Stimulated activated CD8-positive, alpha-beta memory T cell treated with anti-CD3 and anti-CD28 coated beads, Interleukin-12 subunit alpha, Interleukin-12 subunit beta, amount 100 ng/mL, for 24 hours (primary cell): ENCODE results near the gene SPECC1.
"Not testable (repeated sequence)": the region's sequence is repeated elsewhere in the genome, so short reads cannot be mapped to it uniquely, and the experiment has no call there.

Source experiments
- DNase-seq: peaks from one replicate; pipeline ENCODE4 v3.0.0-alpha.2; 2020; ENCODE audit errors: extremely low read depth

Gene SPECC1

GRCh38 chr17:20094777-20095176, 85.6 kb downstream of the SPECC1 start:
- no peak for DNase-seq

- DNase-seq: no peak
Measured at GRCh38 chr17:20095336-20096080, 86.3 kb downstream of the SPECC1 start.

- DNase-seq: no peak
Measured at GRCh38 chr17:20096430-20096829, 87.3 kb downstream of the SPECC1 start.

DNA sequence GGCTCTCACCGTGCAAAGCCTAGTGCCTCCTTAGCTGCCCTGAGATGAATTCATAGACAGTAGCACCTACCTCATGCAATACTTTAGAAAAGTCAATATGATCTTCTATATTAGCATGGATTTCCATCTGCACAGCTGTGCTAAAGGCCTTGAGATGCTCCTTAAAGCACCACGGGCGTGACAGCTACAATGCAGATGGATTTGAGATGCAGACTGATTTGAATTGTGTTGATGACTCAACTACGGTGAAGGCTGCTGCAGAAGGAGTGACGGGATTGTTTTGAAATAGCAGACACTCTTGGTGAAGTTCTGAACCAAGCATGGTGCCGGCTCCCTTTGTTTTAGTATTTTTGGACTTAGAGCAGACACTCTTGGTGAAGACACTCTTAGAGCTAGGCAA, 88.2 kb downstream of the SPECC1 start:
- DNase-seq: no peak

DNA sequence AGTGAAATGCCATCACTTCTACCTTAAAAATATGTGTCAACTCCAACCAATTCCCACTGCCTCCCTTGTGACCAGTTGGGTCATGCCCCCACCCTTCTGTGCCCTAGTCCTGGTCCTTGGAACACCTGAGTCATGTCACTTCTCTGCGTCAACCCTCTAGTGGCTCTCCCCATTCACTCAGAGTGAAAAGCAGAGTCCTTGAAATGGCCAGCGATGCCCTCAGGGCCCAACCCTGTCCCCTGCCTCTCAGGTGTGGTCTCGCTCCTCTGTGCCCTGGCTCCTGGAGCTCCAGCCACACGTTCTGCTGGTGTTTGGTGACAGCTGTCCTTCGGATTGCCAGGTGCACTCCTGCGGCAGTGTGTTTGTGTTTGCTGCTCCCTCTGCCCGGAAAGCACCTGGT, 89.2 kb downstream of the SPECC1 start:
- no peak for DNase-seq

DNA sequence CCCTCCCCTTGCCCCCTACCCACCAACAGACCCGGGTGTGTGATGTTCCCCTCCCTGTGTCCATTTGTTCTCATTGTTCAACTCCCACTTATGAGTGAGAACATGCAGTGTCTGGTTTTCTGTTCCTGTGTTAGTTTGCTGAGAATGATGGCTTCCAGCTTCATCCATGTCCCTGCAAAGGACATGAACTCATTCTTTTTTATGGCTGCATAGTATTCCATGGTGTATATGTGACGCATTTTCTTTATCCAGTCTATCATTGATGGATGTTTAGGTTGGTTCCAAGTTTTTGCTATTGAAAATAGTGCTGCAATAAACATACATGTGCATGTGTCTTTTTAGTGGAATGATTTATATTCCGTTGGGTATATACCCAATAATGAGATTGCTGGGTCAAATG, 91.6 kb downstream of the SPECC1 start:
- DNase-seq: not testable (repeated sequence)

GRCh38 chr17:20103454-20104446, 94.6 kb downstream of the SPECC1 start:
- DNase-seq: no peak

DNA sequence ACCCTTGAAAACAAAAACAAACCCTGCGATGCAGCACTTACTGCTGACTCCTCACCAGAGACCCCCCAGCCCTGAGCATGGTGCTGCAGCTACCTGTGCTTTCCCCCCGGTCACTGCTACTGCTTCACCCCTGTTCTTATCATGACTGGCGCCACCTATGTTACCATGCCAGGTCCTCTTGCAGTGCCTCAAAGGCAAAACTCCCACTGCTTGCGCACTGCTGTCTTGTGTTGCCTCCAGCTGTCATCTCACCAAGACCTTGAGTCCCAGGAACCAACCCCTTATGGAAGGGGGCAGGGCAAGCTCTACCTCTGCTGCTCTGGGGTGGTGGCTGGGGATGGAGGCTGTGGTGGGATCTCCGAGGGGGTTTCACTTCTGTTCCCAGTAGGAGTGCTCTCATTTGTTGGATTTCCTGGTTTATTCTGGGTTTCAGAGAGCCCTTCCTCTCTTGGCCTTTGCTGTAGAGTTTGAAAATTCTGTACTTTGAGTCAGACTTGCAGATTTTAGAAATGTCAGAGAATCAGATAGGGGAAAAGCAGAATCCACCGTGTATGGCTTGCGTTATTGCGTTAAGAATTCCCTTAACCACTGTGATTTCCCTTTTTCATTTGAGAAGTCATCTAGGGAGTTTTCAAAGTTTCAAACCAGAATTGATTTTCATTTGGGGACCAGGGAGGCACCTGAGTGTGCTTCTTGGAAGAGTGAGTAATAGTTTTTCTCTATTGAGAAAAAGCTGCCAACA, 96.6 kb downstream of the SPECC1 start:
- no peak for DNase-seq

- not testable (repeated sequence) for DNase-seq
Measured at GRCh38 chr17:20106446-20106845, 97.3 kb downstream of the SPECC1 start.

DNA sequence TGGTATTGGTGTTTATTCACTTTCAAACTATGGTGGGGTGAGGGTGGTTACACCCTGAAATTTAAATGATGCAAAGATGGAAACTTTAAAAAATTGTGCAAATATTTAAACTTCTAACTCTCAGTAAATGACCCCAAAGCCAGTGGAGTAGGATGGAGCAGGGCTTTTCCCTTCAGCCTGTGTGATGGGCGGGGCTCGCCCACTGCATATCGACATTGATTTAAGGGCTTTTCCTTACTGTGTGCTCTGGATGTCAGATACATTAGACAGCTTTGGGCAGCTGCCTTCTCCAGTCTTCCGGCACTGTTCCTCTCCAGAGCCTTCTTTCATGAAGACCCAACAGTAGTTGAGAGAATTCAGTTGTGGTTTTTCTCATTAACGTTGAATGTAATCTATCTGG, 99.9 kb downstream of the SPECC1 start:
- no peak for DNase-seq

GRCh38 chr17:20111538-20111937, 102.4 kb downstream of the SPECC1 start:
- DNase-seq: no peak

GRCh38 chr17:20114466-20114865, 105.3 kb downstream of the SPECC1 start:
- DNase-seq: no peak

GRCh38 chr17:20116683-20117309, 107.6 kb downstream of the SPECC1 start:
- no peak for DNase-seq

- no peak for DNase-seq
Measured at GRCh38 chr17:20118280-20118679, 109.1 kb downstream of the SPECC1 start.

DNA sequence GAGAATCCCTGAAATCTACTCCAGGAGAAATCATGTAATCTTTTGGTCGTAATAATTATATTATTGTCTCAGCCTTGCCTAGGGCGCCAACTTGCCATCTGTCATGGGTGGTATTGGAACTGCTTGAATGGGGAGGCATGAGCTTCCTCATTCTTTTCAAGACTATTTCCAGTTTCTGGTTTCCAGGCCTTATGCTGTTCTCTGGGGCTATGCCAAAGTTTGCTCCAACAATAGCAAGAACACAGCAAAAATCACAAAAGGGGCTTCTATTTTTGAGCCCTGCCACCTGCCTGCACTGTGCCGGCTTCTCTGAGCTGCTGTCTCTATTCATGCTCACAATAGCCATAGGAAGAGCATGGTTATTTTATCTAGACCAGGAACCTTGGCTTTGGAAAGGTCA, 111.7 kb downstream of the SPECC1 start:
- DNase-seq: no peak

DNA sequence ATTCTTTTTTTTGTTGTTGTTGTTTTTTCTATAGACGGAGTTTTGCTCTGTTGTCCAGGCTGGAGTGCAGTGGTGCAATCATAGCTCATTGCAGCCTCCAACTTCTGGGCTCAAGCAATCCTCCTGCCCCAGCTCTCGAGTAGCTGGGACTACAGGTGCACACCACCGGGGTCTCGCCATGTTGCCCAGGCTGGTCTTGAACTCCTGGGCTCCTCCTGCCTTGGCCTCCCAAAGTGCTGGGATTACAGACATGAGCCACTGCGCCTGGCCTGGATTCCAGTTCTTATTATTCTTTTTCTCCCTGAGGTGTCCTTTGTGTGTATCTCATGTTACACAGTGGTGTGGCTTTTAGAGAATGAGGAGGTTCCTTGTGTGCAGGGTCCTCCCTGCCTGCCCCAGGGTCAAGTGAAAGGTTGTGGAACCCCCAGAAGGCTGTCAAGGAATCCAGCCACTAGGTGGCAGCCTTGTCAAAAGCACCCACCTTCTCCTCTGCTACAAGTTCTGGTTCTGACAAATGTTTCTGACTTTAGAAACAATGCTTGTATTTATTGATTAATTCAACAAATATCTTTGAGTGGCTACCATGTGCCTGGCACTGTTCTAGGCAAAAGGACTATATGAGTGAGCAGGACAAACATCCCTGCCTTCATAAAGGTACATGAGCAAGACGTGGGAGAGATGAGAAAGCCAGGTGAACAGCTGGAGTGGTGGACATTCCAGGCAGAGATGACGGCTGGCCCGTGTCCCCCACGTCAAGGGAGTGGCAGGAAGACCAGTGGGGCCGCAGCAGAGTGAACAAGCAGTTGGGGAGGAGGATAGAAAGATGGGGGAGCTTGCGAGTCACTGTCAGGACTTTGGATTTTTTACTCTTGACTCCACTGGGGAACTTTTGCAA, 112.4 kb downstream of the SPECC1 start:
- peak; percentile 19 for DNase-seq

DNA sequence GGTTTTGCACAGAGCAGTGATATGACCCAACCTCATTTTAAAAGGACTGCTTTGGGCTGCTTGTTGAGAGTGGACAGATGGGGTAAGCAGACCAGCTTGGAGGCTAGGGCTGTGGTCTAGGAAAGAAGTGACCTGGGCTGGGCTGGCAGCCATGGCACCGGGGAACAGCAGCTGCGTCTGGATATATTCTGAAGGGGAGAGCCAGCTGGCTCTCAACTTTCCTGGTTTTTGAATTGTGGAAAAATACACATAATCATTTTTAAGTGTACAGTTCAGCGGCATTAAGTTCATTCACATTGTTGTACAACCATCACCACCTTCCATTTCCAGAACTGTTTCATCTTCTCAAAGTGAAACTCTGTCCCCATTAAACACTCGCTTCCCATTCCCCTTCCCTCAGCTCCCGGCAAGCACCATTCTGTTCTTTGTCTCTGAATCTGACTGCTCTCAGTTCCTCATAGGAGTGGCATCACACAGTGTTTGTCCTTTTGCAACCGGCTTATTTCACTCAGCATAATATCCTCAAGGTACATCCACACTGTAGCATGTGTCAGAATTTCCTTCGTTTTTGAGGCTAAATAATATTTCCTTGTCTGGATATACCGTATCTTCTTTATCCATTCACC, 113.2 kb downstream of the SPECC1 start:
- no peak for DNase-seq

GRCh38 chr17:20123209-20123608, 114.0 kb downstream of the SPECC1 start:
- DNase-seq: no peak

GRCh38 chr17:20125724-20126123, 116.6 kb downstream of the SPECC1 start:
- DNase-seq: no peak

DNA sequence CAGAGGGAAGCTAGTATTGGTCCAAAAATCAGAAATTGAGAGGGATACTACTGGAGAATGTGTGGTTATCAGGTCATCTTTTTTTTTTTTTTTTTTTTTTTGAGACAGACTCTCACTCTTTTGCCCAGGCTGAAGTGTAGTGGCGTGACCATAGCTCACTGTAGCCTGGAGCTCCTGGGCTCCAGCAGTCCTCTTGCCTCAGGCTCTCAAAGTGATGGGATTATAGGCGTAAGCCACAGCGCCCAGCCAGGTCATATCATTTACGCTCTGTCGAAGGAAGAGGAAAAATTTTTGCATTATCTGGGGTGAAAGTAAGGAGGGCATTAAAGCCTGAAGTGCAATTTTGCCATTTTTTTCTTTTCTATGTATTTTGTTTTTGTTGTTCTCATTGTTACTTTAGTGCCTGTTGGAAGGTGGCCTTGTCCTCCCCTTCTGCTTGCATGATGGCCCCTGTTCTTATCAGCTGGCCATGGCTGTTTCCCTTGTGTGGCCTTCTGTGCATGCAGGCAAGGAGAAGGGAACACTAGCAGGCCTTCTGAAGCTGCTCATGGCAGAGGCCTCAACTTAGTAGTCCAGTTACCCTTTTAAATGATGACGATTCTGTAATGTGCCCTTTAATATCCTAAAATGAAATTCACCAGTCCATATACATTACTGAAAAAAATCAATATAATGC, 118.3 kb downstream of the SPECC1 start:
- no peak for DNase-seq
